GM19099 (cell line): ENCODE results near the gene AUNIP.

Experiments
- POLR2A ChIP-seq: IDR thresholded peaks from 3 replicates; pipeline ENCODE4 v1.6.1; 2011; ENCODE audit warnings: low read depth; ENCODE audit not compliant: insufficient read length; ENCODE audit errors: extremely low read depth

AUNIP gene

GRCh38 chr1:25815208-25816111 is 43.8 kb downstream of the AUNIP start:
- TF ChIP-seq POLR2A = no peak

GRCh38 chr1:25814549-25815087 is 44.6 kb downstream of the AUNIP start:
- no peak for TF ChIP-seq POLR2A

DNA sequence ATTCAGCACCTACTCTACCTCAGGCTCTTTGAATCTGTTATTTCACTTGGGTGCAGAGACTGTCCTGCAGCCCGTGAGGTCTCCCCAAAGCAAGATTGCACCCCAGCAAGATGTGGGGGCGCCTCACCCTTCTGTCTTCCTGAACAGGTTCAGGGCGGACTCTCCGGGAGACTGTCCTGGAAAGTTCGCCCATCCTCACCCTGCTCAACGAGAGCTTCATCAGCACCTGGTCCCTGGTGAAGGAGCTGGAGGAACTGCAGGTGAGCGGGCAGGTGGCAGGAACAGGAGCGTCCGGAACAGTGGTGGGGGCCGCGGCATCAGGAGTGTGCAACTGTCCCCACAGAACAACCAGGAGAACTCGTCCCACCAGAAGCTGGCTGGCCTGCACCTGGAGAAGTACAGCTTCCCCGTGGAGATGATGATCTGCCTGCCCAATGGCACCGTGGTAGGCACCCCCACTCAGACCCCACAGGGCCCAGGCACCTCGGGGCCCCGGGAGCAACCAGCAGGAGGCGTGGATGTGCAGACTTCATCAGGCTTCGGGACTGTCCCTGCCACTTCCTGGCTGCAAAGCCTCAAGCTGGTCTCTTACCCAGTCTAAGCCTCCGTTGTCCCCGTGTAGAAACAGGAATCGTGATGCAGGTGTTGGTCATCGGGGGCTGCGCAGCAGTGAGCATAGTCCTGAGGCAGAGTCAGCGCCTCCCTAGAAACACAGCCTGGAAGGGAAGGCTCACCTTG is 45.4 kb downstream of the AUNIP start:
- TF ChIP-seq POLR2A = no peak

- no peak for TF ChIP-seq POLR2A
Measured at GRCh38 chr1:25813071-25813733, 46.1 kb downstream of the AUNIP start.

- no peak for TF ChIP-seq POLR2A
Measured at GRCh38 chr1:25811384-25812082, 47.7 kb downstream of the AUNIP start.

DNA sequence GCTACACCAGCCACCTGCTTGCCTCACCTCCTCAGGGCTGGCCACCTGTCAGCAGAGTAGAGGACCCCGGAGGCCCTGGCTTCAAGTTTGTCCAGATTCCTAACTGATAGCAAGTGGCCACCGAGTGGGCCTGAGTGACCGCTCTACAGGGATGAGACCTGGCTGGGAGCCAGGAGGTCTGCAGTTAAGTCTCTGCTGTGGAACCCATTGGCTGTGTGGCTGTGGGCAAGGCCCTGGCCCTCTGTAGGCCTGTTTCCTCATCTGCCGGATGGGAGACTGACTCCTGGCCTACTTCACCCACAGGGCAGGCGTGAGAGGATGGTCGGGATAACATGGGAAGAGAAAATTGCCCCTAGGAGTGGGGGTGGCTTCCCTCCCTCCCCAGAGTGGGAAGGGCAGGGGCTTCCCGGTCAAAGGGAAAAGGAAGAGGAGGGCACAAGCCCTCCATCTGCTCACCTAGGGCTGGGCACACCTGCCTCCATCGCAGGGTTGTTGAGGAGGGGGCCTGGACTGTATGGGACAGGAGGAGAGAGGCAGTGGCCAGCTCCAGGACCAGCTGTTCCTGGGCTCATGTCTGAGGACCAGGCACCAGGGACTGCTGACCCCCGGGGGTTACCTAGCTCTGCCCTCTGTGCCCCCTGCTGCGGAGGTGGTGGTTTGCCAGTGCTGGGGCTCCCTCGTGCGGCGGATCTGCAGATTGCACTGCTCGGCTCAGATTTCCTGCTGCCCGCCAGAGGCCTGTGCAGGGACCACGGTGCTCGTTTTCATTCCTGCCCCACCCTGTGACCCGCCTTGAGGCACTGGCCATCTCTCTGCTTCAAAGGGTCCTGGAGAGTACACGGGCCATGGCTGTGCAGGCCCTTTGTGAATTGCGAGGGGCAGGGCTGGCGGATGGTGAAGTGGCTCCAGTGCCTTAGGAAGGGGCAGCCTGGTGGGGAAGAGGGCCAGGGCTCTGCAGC is 48.6 kb downstream of the AUNIP start:
- no peak for TF ChIP-seq POLR2A

GRCh38 chr1:25809929-25810328 is 49.3 kb downstream of the AUNIP start:
- no peak for TF ChIP-seq POLR2A

DNA sequence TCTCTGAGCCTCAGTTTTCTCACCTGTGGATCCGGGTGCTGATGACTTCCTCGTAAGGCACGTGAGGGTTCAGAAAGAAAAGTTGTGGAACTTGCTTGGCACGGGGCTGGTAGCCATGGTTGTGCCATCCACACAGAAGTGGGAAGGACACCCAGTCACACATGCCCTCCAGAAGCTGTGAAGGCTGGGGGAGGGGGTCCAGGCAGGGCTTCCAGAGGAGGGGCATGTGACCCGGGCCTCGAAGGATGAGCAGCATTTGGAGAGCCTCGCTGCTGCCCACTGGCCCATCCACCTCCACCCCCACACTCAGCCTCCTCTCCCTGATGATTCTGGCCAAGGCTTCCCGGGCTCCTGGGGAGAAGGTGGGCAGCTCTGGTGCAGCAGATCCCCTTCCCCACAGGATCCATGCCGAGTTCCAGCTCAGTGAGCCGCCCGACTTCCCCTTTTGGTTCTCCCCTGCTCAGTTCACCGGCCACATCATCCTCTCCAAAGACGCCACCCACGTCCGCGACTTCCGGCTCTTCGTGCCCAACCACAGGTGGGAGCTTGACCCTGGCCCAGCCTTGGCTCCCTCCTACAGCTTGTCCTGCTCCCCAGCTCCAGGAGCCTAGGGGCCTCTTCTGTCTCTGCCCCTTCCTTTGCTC is 49.9 kb downstream of the AUNIP start:
- no peak for TF ChIP-seq POLR2A

- no peak for TF ChIP-seq POLR2A
Measured at GRCh38 chr1:25808481-25809244, 50.6 kb downstream of the AUNIP start.

DNA sequence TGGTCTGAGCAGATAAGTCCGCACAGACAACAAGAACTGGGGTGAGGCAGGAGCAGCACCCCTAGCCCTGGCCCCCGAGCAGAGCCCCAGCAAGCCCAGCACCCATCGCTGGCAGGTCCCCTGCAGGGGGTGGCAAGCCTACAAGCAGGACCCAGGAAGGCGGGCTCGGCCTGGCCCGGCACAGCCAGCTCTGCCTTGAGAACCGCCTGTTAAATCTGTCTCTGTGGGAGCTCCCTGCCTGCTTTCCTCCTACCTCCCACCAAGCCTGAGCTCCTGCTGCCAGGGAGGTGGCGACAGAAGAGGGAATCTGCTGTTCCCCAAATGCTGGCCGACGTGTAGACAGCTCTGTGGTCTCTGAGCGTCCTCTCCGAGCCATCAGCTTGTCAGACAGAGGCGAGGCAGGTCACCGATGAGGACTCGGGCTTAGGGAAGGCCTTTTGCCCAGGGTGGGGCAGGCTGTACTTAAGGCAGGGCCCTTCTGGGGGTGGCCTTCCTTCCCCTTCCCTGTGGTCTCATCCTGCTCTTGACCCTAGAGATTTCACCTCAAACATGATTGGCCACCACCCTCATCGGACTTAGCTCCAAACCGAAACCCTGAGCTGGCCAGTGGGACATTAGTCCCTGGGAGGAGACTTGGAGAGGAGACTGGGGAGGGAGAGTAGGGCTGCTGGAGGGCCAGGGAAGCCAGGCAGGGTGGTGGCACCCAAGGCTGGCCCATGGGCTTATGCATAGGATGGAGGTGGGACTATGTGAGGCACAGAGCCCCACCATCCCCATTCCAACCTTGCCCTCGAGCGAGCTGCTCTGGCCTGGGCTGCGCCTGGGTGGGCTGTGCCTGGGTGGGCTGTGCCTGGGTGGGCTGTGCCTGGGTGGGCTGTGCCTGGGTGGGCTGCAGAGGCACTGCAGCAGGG is 51.5 kb downstream of the AUNIP start:
- no peak for TF ChIP-seq POLR2A

DNA sequence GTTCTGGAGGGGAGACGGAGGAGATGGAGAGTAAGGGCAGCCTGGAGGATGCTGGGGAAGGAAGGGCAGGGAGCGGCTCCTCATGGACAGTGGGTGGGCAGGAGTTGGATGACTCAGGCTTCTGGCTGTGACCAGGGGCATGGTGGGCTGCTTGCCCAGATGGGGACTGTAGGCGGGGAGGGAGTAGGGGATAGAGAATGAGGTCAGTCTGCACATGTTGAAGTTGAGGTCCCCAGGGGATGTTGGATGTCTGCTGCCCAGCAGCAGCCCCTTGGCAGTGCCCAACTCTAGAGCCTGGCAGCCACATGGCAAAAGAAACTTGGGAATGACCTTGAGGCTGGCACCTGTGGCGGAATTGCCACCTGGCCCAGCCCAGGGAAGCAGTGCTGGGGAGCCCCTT is 52.8 kb downstream of the AUNIP start:
- TF ChIP-seq POLR2A = no peak

GRCh38 chr1:25805863-25806225 is 53.4 kb downstream of the AUNIP start:
- no peak for TF ChIP-seq POLR2A
